ENCODE results near the gene RPL32. TPM values are rescaled to one million over a fixed set of nuclear protein-coding genes. Genes with fewer than 3 reads are reported as not detected.
A peak's percentile ranks its signal among the peaks of the same experiment; 100 is the strongest.

RPL32 gene
- total and polyA plus RNA-seq, 9 of the 15 experiments (the other 6 are each of a cell fraction or from before 2014, with no cell fraction given) = 2,738 to 6,200 (median 4,286) TPM

DNA sequence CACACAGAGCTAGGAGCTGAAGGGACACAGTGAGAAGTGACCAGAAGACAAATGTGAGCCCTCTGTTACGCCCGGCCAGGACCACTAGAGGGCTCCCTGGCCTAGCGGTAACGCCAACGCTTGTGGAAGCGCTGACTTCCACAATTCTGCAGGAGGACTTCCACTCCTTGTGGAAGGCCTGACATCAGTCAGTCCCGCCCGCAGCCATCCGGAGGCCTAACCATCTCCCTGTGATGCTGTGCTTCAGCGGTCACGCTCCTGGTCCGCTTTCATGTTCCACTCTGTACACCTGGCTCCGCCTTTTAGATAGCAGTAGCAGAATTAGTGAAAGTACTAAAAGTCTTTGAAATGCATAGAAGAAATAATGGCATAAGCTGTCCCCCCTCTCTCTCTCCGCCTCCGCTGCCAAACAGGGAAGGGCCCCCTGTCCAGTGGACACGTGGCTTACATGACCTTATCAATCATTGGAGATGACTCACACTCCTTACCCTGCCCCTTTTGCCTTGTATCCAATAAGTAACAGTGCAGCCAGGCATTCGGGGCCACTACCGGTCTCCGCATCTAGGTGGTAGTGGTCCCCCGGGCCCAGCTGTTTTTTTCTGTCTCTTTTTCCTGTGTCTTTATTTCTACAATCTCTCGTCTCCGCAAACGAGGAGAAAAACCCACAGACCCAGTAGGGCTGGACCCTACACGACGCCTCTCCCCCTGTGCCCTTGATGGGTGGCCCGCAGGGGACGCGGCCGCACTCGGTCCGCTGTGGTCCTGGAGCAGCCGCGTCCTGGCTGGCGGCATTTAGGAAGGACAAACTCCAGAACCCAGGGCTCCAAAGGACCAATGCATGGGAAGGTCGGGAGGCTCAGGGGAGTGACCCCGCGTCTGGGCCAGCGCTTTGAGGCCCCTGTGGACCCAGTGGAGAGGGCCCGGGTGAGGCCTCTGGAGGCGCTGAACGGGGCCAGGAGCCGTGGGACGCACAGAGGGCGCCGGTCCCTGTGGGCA lies 27.0 kb upstream of the RPL32 start (continued):
- TF ChIP-seq, protein P1, sequence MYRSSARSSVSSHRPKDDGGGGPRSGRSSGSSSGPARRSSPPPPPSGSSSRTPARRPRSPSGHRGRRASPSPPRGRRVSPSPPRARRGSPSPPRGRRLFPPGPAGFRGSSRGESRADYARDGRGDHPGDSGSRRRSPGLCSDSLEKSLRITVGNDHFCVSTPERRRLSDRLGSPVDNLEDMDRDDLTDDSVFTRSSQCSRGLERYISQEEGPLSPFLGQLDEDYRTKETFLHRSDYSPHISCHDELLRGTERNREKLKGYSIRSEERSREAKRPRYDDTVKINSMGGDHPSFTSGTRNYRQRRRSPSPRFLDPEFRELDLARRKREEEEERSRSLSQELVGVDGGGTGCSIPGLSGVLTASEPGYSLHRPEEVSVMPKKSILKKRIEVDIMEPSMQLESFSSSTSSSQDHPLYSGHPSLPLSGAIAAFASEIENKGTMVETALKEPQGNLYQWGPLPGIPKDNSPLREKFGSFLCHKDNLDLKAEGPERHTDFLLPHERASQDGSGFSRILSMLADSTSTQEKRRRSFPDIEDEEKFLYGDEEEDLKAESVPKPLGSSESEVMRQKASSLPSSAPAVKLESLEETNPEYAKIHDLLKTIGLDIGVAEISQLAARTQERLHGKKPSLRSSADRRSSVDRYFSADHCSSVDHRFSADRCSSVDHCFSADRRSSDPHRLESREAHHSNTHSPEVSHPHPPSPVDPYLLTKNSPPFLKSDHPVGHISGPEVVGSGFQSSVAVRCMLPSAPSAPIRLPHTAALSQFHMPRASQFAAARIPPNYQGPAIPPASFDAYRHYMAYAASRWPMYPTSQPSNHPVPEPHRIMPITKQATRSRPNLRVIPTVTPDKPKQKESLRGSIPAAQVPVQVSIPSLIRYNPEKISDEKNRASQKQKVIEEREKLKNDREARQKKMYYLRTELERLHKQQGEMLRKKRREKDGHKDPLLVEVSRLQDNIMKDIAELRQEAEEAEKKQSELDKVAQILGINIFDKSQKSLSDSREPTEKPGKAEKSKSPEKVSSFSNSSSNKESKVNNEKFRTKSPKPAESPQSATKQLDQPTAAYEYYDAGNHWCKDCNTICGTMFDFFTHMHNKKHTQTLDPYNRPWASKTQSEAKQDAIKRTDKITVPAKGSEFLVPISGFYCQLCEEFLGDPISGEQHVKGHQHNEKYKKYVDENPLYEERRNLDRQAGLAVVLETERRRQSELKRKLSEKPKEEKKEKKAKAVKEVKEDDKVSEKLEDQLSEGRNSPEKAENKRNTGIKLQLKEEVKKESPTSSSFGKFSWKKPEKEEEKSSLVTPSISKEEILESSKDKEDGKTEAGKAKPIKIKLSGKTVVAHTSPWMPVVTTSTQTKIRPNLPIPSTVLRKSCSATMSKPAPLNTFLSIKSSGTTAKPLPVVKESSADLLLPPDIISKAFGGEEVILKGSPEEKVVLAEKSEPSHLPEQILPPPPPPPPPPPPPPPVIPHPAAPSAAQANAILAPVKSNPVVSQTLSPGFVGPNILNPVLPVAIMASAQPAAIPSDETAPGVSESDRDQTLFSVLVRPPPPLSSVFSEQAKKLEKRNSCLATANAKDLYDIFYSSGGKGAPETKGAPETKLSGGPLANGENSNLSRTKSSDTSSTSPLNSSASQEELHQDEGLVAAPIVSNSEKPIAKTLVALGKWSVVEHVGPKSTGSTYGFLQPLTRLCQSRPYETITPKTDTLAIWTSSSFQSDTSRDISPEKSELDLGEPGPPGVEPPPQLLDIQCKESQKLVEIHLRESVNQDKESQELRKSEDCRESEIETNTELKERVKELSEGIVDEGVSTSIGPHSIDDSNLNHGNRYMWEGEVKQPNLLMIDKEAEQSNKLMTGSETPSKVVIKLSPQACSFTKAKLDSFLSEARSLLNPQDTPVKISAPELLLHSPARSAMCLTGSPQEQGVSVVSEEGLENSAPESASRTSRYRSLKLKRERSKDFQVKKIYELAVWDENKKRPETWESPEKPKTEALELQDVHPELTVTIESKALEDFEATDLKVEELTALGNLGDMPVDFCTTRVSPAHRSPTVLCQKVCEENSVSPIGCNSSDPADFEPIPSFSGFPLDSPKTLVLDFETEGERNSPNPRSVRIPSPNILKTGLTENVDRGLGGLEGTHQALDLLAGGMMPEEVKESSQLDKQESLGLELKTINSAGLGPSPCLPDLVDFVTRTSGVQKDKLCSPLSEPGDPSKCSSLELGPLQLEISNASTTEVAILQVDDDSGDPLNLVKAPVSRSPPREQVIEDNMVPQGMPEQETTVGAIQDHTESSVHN (IDR thresholded peaks at IDR 0.05; ENCODE audit: borderline replicate concordance in 1 of 2, low read depth in 1 of 2) = peak in 1 of 2 experiments; percentile 73; a peak in 1 of 4 replicates
- TF ChIP-seq, protein P2, sequence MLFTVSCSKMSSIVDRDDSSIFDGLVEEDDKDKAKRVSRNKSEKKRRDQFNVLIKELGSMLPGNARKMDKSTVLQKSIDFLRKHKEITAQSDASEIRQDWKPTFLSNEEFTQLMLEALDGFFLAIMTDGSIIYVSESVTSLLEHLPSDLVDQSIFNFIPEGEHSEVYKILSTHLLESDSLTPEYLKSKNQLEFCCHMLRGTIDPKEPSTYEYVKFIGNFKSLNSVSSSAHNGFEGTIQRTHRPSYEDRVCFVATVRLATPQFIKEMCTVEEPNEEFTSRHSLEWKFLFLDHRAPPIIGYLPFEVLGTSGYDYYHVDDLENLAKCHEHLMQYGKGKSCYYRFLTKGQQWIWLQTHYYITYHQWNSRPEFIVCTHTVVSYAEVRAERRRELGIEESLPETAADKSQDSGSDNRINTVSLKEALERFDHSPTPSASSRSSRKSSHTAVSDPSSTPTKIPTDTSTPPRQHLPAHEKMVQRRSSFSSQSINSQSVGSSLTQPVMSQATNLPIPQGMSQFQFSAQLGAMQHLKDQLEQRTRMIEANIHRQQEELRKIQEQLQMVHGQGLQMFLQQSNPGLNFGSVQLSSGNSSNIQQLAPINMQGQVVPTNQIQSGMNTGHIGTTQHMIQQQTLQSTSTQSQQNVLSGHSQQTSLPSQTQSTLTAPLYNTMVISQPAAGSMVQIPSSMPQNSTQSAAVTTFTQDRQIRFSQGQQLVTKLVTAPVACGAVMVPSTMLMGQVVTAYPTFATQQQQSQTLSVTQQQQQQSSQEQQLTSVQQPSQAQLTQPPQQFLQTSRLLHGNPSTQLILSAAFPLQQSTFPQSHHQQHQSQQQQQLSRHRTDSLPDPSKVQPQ (CRISPR knock-in tag; IDR thresholded peaks at IDR 0.05; ENCODE audit: borderline replicate concordance) = no peak
- TF ChIP-seq, protein P3, sequence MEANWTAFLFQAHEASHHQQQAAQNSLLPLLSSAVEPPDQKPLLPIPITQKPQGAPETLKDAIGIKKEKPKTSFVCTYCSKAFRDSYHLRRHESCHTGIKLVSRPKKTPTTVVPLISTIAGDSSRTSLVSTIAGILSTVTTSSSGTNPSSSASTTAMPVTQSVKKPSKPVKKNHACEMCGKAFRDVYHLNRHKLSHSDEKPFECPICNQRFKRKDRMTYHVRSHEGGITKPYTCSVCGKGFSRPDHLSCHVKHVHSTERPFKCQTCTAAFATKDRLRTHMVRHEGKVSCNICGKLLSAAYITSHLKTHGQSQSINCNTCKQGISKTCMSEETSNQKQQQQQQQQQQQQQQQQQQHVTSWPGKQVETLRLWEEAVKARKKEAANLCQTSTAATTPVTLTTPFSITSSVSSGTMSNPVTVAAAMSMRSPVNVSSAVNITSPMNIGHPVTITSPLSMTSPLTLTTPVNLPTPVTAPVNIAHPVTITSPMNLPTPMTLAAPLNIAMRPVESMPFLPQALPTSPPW (CRISPR knock-in tag; IDR thresholded peaks at IDR 0.05) = peak; percentile 56
- TF ChIP-seq ERF (CRISPR knock-in tag; IDR thresholded peaks at IDR 0.05) (peak; percentile 83), MAZ (CRISPR knock-in tag; conservative IDR thresholded peaks at IDR 0.05 in 1 of 2, IDR thresholded peaks at IDR 0.05 in 1 of 2) (peak; percentile 34 to 63; a peak in 3 of 4 replicates), NR2C1 (IDR thresholded peaks at IDR 0.05) (no peak; the same call in 1 of the 2 replicates), NR2C1 (tag; IDR thresholded peaks at IDR 0.05) (peak; percentile 77), MXI1 (IDR thresholded peaks at IDR 0.05; ENCODE audit: low read depth, low read length) (0 out of 2 replicates have a peak, but pooled peaks have one; percentile 17), SMARCE1 (IDR thresholded peaks at IDR 0.05) (peak; percentile 85)
- TF ChIP-seq, protein P4, sequence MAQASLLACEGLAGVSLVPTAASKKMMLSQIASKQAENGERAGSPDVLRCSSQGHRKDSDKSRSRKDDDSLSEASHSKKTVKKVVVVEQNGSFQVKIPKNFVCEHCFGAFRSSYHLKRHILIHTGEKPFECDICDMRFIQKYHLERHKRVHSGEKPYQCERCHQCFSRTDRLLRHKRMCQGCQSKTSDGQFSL (CRISPR knock-in tag; IDR thresholded peaks at IDR 0.05) = 0 out of 2 replicates have a peak, but pooled peaks have one; percentile 40
- TF ChIP-seq, protein P4 (tag; IDR thresholded peaks at IDR 0.05) = no peak
